ENCODE results near the gene KRT7. TPM values are rescaled to one million over a fixed set of nuclear protein-coding genes. Genes with fewer than 3 reads are reported as not detected.

Gene KRT7
- total RNA-seq, 1 donor: 1.4 TPM

DNA sequence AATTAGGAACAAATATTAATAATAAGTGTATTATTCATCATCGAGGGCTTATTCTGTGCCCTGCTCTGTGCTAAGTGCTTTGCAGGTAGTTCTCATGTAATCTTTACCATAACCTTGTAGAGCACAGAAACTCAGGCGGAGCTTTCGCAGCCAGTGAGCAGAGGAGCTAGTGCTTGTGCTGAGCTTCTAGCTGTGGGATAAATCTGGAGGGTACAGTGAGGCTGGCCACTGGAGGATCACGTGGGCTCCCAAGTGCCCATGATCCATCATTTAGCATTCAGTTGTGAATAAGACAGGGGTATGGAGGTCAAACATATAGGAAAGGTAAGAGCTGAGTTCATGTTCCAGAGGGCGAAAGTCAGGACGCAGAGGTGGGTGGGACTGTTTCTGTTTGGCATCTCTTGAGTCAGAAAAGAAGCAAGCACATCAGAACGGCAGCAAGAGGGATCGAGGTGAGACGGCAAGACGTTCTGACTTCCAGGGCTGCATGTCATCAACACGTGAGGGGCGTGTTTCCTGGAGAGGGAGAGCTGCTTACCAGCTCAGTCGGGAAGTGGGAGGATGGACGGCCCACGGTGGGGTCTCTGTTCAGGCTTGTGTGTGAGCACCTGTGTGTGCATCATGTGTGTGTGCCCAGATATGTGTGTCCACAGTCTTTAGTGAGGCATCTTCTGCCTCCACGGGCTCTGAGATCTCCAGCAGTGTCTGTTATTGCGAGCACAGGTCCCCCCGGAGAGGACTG, 24.4 kb upstream of the KRT7 start:
- no peak for DNase-seq (ENCODE audit: low read depth)
- H3K4me3 ChIP-seq (ENCODE audit: low read depth, low read length): no peak overlapping the region
- TF ChIP-seq, protein P1, sequence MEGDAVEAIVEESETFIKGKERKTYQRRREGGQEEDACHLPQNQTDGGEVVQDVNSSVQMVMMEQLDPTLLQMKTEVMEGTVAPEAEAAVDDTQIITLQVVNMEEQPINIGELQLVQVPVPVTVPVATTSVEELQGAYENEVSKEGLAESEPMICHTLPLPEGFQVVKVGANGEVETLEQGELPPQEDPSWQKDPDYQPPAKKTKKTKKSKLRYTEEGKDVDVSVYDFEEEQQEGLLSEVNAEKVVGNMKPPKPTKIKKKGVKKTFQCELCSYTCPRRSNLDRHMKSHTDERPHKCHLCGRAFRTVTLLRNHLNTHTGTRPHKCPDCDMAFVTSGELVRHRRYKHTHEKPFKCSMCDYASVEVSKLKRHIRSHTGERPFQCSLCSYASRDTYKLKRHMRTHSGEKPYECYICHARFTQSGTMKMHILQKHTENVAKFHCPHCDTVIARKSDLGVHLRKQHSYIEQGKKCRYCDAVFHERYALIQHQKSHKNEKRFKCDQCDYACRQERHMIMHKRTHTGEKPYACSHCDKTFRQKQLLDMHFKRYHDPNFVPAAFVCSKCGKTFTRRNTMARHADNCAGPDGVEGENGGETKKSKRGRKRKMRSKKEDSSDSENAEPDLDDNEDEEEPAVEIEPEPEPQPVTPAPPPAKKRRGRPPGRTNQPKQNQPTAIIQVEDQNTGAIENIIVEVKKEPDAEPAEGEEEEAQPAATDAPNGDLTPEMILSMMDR (IDR thresholded peaks at IDR 0.05; ENCODE audit: insufficient read depth, low read length): no peak

DNA sequence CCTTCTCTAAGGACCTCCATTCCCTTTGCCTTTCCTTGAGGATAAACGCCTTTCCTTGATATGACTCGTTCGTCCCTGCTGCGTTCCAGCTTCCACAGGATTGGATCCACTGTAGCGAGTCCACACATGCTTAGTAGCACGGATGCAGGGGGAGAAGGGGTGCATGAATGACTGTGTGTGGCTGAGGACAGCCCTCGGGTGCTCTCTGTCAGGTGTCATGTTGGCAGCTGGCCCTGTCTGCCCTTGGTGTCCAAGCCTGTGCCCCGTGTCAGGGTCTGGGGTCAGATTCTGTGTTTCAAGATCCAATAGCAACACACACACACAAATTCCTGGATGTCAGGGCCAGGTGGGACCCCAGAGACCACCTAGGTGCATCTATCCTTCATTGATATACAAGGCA, 23.7 kb upstream of the KRT7 start:
- DNase-seq (ENCODE audit: low read depth): no peak
- TF ChIP-seq, protein P1 (IDR thresholded peaks at IDR 0.05; ENCODE audit: insufficient read depth, low read length): no peak

DNA sequence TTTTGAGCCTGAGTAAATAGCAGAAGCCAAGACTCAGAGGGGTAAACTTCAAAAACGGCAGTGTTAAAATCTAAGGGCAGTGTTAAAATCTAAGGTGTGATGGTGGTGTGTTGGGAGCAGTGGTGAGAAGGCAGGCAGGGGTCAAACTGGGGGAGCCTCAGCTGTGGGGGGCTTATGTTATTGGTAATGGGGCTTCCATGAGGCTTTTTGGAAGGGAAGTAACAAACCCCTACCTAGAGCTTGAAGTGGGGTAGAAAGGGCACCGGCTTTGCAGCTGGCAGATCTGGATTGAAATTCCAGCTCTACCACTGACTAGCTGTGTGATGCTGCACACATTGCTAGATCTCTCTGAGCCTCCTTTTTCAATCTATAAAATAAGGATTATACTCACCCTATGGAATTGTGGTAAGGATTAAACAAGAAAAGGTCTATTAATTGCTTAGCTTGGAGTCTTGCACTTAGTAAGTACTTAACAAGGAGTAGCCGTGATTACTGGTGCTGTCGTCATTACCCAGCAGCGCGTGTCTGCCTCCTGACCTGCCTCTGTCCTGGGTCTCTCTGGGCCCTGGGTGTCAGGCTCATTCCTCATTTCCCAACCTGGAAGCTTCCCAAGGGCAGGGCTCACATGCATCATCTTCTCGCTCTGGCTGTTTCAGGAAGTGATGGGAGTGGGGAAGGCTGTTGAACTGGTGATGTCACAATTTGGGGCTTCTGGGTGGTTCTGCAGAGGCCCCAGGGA, 22.7 kb upstream of the KRT7 start:
- TF ChIP-seq, protein P1 (IDR thresholded peaks at IDR 0.05; ENCODE audit: insufficient read depth, low read length): no peak
- no peak overlapping the region for H3K4me3 ChIP-seq (ENCODE audit: low read depth, low read length)
- peak; percentile 93 for DNase-seq (ENCODE audit: low read depth)

More for the DNA sequence above, 23.7 kb upstream of the KRT7 start:
- no peak overlapping the region for H3K4me3 ChIP-seq (ENCODE audit: low read depth, low read length)

DNA sequence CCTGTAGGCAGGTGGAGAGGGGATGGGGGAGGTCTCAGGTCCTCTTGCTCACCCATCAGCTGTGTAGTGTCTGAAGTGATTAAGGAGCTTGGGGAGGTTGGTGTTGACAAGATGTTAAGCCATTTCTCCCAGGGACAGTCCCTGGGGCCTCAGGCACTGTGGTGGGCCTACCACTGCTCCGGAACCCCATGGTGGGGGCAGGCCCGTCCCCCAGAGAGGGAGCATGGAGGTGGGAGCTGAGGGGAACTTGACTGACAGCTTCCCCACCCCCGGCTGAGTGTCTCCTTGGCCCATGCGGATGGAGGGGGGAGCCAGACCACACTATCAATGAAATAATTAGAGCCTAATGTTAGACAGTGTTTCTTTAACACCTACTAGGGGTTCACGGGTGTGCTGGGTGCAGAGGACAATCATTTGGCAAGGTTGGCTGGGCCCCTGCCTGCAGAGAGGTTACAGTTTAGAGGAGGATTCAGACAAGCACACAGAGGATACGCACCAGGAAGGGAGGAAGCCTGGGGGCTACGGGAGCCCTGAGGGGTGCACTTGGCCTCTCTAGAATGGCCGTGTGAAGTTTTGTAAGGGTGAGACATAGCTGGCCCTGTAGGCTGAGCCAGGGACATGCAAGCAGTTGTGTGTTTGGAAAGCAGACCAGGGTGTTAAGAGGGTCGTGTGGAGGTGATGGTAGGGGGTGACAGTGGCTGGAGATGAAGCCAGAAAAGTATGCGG, 22.0 kb upstream of the KRT7 start:
- H3K4me3 ChIP-seq (ENCODE audit: low read depth, low read length): no peak overlapping the region
- DNase-seq (ENCODE audit: low read depth): no peak
- TF ChIP-seq, protein P1 (IDR thresholded peaks at IDR 0.05; ENCODE audit: insufficient read depth, low read length): no peak

DNA sequence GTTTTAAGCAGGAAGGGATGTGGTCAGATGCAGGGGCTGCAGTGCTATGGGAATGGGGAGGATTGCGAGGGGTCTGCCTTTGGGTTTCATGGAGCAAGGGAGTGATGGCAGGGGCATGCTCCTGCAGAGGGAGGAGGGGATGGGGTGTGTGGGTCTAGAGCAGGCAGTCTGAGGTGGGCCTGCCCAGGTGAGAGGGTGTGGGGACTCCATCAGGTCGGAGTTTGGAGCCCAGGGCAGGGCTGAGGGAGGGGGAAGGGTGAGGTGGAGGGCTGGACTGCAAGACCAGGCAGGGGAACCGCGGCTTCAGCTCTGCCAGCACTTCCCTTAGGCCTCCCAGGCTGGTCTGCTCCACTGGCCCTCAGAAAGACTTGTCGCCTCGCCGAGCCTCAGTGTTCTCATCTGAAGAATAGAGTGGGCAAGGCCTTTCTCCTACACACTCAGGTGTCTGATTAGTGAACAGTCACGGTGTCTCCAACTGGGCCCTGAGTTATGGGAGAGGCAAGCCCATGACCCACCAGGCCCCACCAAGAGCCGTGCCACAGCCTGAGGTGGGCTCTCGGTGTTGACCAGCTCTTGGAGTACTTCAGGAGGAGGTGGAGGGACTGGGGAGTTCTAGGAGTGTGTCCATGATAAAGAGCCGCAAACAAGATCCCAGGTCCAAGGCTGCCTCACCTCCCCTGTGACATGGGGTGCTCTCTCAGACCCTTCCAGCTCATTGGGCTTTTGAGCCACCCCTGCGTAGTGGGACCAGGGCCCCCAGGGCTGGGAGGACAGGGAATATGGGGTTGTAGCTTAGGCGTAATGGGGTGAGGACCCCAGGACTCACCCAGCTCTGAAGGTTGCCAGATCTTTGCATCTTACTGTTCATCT, 21.1 kb upstream of the KRT7 start:
- TF ChIP-seq, protein P1 (IDR thresholded peaks at IDR 0.05; ENCODE audit: insufficient read depth, low read length): no peak
- DNase-seq (ENCODE audit: low read depth): no peak
- no peak overlapping the region for H3K4me3 ChIP-seq (ENCODE audit: low read depth, low read length)
